HG03135 (cell line): ENCODE measurements around the gene GATC.

Source experiments
- ATAC-seq: cut with Tn5 transposase; IDR thresholded peaks from one replicate; pipeline ENCODE4 v1.9.1; 2021; ENCODE audit warnings: mild to moderate bottlenecking, moderate library complexity; ENCODE audit not compliant: unreplicated experiment

The GATC gene, protein sequence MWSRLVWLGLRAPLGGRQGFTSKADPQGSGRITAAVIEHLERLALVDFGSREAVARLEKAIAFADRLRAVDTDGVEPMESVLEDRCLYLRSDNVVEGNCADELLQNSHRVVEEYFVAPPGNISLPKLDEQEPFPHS

DNA sequence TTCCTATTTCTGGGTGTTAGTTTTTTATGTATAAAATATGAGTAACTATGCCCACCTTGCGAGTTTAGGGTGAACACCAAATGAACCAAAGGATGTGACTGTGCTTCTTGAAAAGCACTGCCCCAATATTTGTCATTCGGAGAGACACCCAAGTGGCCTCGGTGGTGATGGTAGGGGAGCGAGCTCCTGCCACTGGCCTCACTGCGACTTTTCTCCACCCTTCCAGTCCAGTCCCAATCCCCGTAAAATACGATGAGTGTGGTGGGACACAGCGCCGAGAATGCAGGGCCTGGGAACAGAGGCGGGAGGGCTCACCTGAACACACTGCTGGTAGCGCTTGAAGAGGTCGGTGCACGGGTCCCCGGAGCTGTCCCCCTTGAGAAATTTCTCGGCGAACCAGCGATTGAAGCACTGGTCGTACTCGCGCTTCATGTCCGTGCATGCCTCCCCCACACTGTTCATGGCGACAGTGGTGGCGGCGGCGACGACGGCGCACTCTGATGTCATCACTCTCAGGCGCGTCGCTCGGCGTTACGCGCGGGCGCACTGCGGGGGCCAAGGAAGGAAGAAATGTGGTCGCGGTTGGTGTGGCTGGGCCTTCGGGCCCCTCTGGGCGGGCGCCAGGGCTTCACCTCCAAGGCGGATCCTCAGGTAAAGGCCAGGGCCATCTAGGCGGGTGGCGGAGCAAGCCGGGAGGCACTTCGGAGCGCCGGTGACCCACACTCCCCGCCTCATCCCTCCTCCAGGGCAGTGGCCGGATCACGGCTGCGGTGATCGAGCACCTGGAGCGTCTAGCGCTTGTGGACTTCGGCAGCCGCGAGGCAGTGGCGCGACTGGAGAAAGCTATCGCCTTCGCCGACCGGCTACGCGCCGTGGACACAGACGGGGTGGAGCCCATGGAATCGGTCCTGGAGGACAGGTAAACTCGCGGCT lies at the start of gene GATC, which contains the start of gene TRIAP1:
GATC (plus strand) TSS at position 534 of the 933 bp plus-strand sequence; CDS start at position 571, 37 bp downstream.
TRIAP1 (minus strand) TSS at position 474 of the 933 bp plus-strand sequence; CDS start at position 462, 12 bp downstream.
- ATAC-seq = peak; percentile 91

DNA sequence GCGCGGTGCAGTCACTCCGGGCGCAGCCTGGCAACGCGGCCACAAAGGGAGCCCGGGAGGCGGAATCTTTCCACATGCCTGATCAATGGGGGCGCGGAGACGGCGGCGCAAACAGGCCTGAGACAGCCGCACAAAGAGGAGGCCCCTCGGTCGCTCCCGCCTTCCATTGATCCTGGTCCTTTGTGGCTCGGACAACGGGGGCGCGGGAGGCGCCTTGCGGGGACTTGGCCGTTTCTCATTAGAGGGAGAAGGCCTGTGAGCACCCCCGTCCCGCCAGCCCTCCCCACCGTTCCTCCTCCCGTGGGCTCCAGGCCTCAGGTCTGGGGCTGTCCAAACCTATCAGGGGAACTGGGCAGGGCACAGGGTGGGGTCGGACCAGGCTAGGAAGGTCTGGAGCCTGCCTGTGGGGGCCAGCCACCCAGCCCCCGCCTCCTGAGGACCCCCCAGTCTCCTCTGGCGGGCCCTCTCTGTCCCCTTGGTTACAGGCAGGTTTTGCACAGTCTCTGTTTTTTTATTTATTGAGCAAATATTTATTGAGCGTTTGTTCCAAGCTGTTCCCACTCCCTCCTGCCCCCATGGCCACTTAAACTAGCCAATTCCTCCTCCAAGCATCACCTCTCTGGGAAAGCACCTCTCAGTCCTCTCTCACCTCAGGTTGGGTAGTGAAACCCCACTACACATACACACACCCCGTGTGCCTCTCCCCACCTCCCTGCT lies 48.3 kb upstream of the GATC start:
- no peak for ATAC-seq

DNA sequence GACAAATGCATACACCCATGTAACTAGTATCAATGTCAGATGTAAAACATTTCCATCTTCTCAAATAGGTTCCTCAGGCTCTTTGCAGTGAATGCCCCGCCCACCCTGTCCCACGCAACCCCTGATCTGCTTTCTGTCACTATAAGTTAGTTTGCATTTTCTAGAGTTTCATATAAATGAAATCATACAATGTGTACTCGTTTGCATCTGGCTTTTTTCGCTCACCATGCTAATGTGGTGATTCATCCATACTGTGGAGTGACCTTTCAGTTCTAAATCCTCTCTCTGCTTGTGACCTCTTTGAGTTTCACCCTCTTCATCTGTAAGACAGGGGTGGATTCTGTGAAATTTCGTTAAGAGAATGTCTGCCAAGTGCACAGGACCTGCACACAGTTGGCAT lies 46.7 kb upstream of the GATC start:
- no peak for ATAC-seq

DNA sequence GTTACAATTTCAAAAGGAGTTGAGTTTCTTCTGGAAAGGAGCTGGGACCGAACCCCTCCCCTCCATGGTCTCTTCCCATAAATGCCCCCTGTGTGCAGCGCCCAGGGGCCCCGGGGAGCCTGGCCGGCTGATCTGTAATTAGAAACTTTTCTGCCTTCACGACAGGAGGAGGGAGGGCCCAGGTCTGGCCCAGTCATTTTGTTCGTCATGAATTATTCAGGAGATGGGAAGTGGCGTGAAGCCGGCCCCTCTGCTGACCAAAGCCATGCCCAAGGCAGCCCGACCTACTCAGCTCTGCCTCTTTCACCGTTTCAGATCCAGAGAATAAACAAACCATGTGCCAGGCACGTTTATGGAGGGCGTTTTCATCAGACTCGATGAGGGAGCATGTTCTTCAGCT lies 44.0 kb upstream of the GATC start:
- no peak for ATAC-seq

DNA sequence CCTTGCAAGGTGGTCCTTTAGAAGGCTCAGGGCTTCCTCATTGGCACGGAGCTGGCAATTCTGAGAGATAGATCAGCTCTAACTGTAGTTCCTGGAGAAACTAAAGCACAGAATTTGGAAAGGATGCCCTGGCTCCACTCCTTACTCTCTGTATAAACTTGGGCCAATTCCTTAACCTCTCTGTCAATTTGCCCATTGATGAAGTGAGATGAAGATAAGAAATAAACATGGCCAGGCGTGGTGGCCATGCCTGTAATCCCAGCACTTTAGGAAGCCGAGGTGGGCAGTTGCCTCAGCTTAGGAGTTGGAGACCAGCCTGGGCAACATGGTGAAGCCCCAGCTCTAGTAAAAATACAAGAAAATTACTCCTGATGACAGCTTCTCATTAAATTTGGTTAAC lies 42.4 kb upstream of the GATC start:
- no peak for ATAC-seq

DNA sequence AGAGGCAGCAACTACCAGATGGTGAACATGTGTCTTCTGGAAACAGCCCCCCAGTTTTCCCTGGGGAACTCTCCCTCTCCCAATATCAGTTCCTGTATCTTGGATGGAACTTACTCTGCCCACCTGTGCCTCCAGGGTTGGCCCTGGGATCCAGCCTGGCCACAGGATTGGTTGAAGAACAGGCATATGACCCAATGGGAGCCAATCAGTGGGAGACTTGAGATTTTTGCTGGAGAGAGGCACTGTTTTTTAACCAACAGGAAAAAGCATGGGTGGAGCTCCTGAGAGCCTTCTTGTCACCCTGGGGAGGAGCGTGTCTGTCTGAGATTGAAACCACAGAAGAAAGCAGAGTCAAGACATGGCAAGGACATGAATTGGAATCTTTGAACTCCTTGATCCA lies 42.0 kb upstream of the GATC start:
- ATAC-seq = no peak

DNA sequence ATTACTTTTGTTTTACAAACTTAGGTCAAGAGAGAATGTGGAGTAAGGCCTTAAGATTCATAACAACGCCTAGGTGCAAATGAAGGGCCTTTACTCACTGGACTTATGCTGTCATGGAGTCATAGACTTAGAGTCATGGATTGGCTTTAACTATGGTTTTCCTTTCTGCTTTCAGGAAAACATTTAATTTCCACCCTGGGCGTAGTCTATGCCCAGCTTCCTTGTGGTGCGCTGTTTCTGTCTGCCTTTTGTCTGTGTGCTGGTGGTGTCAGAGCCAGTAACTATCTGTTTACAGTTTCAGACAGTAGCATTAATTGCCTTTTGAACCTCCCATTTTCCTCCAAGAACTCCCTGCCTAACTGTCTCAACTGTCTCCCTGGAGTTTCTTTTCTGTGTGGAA lies 40.2 kb upstream of the GATC start:
- ATAC-seq = no peak

DNA sequence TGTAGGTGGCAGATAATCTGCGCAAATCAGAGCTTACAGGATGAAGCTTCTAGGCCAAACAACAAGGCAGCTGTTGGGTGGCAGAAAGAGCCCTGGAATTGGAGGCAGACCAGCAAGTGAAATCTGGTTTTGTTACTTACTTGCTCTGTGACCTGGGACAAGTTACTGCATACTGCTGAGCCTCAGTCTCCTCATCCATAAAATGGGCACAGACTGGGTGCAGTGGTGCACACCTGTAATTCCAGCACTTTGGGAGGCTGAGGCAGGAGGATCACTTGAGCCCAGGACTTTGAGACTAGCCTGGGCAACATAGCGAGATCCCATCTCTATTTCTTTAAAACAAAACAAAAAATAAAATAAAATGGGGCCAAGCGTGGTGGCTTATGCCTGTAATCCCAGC lies 39.7 kb upstream of the GATC start:
- ATAC-seq = no peak

DNA sequence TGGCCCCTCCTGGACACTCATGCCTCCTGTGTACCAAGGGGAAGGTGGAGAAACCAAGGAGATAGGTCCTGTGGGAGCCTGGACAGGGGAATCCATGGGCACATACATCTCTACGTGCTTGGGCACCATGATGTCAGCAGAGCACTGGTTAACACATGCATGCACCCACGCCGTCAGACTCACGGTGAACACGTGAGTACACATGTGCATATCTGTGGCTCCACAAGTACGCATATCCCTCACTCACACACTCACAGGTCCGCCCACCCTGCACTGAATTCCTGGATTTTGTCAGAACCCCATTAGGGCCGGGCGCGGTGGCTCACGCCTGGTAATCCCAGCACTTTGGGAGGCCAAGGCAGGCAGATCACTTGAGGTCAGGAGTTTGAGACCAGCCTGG lies 37.5 kb upstream of the GATC start:
- ATAC-seq = no peak

DNA sequence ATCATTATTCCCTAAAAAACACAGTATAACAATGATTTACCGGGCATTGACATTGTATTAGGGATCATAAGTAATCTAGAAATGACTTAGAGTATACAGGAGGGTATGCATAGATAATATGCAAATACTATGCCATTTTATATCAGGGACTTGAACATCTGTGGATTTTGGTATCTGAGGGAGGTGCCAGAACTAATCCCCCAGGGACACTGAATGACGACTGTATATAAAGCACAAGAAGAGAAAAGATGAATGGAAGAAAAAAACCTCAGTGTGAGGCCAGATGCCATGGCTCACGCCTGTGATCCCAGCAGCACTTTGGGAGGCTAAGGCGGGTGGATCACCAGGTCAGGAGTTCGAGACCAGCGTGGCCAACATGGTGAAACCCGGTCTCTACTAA lies 33.8 kb upstream of the GATC start:
- ATAC-seq = no peak

DNA sequence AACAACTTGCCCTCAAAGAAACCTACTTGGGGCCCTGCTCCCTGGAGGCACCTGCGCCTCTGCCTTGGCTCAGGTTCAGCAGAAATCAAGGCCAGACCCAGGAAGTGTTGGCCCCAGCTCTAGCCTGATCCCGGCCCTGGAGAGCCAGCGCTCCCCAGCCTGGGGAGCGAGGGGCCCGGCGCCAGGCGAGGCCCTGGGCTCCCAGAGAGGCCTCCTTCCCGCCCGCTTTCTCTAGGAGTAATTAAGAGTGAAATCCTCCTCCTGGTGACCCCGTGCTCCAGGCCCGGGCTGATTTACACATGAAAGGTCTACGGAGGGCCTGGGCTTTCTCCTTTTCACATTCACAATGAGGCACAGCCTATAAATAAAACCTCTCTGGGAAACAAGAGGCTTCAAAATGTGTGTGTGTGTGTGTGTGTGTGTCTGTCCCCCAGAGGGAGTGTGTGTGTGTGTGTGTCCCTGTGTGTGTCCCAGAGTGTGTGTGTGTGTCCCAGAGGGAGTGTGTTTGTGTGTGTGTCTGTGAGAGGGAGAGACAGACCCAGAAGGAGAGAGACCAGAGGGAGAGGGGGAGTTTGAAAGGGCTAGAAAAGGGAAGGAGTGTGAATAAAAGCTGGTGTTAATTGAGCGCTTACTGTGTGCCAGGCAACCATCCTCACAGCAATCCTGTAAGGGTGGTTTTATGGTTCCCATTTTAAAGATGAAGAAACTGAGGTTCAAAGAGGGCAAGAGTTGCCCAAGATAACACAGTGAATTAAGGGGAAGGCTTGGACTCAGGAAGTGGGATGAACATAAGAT lies 32.1 kb upstream of the GATC start:
- ATAC-seq = no peak

DNA sequence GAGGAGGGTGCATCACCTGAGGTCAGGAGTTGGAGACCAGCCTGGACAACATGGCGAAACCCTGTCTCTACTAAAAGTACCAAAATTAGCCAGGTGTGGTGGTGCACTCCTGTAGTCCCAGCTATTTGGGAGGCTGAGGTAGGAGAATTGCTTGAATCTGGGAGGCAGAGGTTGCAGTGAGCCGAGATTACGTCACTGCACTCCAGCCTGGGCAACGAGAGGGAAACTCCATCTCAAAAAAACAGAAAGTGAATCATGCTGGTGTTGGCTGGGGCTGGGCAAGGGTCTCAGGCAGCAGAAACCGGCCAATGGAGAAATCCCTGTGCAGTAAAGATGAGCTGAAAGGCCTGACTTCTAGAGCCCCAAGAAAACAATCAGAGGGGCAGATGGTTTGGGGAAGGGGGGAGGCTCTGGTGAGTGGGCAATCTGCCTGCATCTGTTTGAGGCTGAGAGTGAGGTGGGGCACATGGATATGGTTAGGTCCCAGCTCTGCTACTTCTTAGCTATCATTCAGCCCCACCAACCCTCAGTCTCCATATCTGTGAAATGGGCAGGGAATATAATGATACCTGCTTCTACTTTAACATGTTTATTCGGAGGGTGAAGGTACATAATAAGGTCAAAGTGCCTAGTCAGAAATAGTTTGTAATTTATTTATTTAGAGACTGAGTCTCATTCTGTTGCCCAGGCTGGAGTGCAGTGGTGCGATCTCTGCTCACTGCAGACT lies 29.6 kb upstream of the GATC start:
- no peak for ATAC-seq

DNA sequence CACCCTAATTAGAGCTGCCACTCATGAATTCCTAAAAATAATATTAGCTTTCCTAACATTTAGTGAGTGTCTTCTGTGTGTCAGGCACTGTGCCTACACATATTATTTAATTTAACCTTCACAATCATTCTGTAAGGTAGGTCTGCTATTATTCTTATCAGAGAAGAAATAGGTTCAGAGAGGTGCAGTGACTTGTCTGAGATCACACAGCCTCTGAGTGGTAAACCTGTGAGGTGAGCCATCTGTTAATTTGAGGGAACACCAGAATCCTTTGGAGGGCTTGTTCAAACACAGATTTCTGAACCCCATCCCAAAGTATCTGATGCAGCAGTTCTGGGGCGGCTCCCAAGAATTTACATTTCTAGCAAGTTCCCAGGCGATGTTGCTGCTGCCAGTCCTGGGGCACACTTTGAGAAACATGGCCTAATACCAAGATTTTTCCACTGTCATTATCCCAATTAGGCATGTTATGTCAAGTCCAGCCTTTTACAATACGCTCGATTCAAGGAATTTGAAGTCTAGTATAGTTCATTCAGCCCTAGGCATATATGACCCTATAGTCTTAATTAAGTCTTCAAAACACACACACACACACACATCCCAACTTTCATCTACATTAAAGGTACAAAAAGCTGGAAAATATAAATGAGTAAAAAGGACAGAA lies 28.2 kb upstream of the GATC start:
- ATAC-seq = no peak

DNA sequence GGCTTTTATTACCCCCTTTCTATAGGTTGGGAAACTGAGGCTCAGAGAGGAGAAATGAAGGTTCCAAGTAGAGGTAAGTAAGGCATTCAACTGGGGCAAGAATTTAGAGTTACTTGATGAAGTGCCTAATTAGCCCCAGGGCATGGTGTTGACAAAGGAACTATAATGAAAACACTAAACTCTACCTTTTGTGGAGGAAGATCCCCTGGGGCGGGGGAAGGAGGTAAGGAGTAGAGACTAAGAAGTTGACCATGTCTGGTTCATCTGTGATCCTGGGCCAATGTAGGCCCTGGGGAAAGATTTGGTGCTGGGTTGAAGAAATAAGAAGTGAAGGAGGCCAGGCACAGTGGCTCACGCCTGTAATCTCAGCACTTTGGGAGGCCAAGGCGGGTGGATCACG lies 24.5 kb upstream of the GATC start:
- ATAC-seq = no peak

DNA sequence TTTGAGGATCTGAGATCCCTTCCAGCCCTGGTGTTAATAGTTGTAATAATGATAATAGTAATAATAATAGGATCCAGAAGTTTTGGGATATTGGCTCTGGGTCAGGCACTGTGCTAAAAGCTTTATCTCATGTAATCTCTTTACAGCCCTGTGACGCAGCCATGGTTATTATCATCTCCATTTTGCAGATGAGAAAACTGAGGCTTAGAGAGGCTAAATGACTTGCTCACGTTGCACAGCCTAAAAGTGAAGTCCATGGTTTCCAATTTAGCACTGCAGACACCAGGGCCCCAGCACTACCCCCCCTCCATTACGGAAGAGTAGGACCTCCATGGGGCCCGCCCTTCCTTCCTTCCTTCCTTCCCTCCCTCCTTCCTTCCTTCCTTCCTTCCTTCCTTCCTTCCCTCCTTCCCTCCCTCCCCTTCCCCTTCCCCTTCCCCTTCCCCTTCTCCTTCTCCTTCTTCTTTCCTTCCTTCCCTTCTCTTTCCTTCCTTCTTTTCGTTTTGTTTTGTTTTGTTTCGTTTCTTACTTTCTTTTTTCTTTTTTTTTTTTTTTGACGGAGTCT lies 23.3 kb upstream of the GATC start:
- no peak for ATAC-seq

DNA sequence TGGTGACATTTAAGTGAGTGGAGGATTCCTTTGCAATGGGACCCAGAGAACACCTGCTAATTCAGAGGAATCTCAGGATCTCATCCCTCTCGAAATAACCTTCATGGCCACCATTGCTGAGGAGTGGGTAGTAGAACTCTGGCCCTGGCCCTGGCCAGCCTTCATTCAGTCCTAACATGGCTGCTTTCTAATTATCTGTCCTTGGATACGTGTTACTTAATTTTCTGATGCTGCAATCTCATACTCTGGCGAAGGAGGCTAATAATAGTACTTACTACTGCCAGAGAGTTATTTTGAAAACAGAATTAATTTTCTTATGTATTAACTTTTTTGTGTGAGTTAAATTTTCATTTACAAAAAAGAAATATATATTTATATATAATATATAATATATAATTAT lies 20.4 kb upstream of the GATC start:
- ATAC-seq = no peak

DNA sequence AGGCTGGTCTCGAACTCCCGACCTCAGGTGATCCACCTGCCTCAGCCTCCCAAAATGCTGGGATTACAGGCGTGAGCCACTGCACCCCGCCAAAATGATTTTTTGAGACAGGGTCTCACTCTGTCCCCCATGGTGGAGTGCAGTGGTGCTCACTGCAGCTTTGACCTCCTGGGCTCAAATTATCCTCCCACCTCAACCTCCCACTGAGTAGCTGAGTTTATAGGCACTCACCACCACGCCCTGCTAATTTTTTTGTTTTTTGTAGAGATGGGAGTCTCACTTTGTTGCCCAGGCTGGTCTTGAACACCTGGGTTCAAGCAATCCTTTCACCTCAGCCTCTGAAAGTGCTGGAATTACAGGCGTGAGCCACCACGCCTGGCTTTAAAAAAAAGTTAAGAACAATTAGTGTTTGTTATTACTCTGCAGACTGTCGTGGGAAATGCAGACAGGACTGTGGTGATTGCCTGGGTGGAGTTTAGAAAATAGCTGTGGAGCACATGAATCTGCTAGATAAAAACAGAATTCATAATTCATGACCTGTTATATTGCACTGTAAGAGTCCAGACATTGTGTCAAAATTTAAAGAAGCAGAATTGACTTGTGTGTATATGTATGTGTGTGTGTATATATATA lies 17.5 kb upstream of the GATC start:
- no peak for ATAC-seq

DNA sequence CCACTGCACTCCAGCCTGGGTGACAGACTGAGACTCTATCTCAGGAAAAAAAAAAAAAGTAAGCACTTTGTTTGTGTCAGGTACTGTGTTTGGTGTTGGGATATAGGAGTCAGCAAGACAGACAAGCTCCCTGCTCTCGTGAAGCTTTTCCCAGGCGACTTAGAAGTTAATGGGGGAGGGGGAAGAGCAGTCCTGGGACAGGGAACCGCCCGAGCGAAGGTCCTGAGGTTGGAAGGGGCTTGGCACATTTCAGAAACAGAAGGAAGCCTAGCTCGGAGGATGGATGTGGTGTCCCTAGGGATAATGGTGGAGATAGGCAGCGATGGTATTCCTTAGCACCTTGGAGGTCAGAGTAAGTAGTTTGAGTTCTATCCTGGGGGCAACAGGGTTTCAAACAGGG lies 16.9 kb upstream of the GATC start:
- no peak for ATAC-seq
